ENCODE measurements around the gene C2CD4C.
"Not testable (repeated sequence)": the region's sequence is repeated elsewhere in the genome, so short reads cannot be mapped to it uniquely, and the experiment has no call there.

The C2CD4C gene

DNA sequence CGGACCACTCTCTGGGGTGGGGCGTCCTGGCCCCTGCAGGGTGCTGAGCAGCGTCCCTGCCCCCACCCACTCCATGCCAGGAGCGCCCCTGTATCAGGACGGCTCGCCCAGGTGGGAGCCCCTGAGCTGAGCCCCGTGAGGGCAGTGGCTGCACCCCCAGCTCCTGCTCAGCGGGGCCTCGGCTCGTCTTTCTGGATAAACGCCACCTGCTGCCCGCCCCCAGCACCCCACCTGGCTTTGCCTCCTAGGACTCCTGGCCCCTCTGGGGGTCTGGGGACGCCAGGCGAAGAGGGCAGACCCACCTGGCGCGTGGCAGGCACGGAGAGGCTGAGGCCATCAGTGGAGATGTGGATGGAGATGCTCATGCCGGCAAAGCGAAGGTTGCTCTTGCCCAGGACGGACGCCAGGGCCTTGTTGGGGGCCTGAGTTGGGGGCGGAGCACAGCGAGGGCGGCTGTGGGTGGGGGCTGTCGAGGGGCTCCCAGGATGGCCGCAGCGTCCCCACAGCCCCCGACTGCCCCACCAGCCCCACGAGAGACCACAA, 29.5 kb upstream of the C2CD4C start:
- no peak for DNase-seq

DNA sequence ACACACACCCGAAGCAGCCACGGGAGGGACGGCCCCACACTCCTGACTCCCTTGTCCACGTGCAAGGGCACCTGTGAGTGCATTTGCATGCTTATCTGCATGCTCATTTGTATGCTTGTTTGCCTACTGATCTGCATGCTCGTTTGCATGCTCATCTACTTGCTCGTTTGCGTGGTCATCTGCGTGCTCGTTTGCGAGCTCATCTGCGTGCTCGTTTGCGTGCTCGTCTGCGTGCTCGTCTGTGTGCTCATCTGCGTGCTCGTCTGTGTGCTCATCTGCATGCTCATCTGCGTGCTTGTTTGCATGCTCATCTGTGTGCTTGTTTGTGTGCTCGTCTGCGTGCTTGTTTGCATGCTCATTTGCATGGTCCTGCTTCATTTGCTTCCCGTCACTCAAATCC, 28.1 kb upstream of the C2CD4C start:
- no peak for DNase-seq

DNA sequence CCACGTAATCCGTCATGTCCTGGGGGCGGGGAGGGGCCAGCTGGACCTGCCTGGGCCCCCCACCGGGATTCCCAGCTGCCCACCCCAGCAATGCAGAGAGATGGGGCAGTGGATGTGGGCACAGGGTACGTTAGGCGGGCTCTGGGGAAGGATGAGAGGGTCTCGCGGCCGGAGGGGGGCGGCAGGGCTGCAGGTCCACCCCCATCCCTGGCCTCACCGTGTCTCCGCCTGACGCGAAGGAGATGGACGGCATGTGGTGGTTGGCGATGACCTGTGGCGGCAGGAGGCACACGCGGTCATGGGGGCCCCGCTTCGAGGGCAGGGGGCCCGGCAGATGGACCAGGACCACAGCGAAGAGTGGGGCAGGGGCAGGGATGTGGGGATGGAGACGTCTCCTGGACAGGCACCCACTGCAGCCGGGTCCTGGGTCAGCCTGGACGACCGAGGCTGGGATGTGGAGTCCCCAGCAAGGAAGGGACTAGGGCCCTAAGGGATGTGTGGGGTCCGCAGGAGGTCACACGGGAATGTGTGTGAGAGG, 27.5 kb upstream of the C2CD4C start:
- no peak for DNase-seq

DNA sequence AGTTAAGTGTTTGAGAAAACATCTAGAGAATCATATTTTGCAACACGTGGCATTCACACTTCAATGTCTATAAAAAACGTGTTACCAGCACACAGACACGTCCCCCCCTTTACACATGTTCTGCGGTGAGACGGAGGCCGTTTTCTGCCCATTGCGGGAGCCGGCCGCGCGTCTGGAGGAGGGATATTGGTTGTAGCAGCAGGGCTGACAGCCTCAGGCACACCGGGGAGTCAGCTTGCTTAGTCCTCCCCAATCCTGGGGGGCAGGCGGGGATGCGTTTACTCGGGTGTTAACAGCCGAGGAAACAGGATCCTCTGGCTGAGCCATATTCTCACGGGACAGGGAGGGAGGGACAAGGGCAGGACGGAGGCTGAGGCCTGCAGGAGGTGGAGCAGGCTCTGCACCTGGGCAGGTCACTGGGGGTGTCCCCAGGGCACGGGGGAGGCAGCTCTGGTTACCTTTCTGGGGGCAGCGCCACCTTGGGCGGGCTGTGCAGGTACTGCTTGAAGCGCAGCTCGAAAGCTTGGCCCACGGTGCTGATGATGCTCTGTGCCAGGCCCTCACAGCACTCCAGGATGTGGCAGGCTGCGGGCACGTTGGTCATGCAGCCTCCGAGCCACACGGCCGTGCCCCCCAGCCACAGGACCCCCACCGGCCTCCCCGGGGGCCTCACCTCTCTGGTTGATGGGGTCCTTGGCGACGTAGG, 26.9 kb upstream of the C2CD4C start:
- no peak for DNase-seq

DNA sequence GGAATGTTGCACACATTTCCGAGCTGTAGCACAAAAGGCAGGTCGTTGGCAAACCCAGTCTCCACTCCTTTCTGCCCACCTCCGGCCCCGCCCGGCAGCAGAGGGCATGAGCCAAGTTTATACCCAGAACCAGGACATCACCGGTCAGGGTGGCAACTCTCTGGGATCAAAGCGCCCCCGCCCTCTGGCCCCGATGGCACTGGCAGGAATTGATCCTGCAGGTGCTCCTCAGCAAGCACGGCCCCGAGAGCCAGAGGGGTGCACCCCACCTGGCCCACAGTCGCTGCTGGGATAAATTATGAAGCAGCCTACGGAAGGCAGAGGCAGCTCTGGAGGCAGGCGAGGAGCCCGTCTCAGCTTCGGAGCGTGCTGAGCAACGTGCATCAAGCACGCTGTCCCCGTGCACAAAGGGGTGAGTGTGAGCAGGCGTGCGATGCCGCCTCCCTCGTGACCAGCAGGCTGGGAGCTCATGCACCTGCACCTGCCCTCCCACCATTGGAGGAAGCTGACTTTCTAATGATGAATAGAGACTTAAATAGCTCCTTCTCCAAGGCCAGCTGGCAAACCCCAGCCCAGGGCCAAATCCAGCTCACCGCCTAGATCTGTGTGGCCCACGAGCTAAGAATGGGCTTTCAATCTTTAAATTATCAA, 26.2 kb upstream of the C2CD4C start:
- no peak for DNase-seq

DNA sequence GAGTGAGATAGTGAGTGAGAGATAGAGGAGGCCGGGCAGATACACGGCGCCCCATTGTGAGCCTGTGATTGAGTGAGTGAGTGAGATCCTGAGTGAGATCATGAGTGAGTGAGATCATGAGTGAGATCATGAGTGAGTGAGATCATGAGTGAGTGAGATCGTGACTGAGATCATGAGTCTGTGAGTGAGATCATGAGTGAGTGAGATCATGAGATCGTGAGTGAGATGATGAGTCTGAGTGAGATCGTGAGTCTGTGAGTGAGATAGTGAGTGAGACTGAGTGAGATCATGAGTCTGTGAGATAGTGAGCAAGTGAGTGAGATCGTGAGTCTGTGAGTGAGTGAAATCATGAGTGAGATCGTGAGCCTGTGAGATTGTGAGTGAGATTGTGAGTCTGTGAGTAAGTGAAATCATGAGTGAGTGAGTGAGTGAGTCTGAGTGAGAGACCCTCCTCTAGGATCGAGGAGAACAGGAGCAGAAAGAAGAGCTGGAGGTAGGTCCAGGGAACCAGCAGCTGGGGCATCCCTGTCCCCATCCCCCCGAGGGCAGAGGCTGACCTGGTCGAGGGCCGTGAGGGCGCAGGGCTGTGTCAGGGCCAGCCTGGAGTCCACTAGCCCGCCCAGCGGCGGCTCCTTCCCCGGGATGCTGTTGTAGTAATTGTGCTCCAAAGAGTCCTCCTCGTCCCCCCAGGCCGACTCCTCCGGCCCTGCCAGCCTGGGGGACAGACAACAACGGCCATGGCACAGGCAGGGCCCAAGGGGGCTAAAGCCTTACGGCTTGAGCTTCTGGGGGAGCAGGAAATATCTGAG, 25.4 kb upstream of the C2CD4C start:
- no peak for DNase-seq

DNA sequence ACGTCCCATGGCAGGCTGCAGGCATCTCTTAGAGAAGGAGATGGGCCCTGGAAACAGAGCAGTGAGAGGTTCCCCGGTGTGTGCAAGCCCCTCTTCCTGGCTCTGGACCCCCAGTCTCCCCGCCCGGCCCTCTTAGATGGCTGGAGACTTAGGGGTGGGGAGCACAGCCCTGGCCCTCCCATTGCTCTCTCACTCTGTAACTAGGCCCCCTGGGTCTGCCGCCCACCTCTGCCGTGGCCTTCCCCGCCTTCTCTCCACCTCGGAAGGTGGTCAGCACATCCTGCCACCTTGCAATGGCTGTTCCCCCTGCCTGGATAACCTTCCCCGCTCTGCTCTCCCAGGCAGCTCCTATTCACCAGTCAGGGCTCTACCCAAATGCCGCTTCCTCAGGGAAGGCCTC, 21.8 kb upstream of the C2CD4C start:
- DNase-seq = no peak

DNA sequence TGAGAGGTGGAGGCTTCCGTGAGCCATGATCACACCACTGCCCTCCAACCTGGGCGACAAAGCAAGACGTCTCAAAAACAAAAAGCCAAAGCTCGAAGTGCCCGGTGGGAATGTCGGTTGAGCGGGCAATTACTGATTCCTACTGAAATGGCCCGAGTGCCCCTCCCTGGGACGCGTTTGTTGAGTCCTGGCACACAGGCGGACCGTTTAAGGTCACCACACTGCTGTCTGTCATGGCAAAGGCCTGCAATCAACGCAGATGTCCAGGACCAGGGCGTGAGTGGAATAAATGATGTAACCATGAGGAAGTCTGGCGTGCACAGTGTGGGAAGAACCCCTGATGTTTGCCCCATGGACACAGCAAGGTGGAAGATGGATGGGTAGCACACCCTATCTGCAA, 19.2 kb upstream of the C2CD4C start:
- no peak for DNase-seq

DNA sequence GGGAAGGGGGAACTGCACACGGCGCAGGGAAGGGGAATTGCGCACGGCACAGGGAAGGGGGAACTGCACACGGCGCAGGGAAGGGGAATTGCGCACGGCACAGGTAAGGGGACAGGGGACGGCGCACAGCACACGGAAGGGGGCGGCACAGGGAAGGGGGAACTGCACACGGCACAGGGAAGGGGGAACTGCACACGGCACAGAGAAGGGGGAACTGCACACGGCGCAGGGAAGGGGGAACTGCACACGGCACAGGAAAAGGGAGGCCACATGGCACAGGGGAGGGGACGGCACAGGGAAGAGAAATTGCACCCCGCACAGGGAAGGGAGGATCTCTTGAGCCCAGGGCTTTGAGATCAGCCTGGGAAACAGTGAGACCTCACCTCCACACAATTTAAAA, 18.7 kb upstream of the C2CD4C start:
- not testable (repeated sequence) for DNase-seq

DNA sequence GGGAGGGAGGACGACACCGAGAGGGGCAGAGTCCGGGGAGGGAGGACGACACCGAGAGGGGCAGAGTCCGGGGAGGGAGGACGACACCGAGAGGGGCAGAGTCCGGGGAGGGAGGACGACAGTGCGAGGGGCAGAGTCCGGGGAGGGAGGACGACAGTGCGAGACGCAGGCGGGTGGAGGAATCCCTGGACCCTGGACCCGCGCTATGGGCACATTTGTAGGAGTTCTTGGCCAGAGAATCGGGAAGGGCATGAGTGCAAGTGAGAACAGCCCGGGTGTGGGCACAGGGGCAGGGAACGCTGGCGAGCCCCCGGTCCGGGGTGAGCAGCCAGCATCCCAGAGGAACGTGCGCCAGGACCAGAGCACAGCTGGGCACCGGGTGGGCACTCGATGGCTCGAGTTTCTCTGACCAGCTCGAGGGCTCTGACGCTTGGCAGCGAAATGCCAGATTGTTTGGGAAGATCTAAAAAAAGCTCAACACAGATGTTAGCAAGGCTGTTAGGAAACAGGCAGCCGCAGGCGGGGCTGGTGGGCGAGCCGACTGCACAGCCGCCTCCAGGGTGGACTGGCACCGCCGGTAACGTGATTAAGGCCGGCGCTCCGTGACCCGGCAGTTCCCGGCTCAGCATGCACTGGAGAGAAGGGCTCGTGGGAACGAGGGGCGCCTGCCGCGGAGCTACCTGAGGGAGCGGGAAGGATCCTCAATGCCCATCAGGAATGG, 17.9 kb upstream of the C2CD4C start:
- no peak for DNase-seq

DNA sequence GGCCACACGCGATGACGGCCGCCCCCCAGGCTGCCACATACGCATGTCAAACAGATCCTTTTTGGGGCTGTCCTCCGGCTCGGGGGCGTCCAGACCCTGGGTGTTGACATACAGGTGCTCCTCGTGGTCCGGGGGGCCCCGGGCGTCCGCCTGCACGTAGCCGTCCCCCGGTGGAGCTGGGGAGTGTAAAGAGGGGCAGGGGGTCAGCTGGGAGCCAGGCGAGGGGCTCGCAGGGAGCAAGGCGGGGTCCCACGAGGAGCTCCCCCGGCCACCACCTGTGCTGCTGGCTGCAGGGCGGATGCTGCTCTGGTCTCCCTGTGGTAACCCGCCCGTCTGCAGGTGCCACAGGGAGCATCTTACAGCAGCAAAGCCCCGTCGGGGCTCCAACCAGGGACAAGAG, 16.1 kb upstream of the C2CD4C start:
- no peak for DNase-seq

DNA sequence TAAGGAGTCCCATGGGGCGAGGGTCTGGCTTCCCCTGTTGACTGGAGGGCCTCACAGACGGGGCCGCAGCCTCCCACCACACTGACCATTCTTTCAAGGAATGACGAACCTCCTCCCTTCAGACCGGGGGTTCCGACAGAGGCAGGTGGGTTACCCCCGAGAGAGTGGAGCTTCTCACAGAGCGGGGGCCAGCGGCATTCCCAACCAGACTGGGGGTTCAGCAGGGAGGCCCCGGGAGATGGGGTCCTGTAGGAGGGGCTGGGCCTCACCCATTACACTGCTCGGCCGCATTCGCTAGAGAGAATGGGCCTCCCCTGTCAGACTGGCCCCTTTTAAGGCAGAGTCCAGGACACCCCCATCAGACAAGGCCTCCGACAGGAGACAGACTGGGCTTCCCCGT, 15.6 kb upstream of the C2CD4C start:
- no peak for DNase-seq

DNA sequence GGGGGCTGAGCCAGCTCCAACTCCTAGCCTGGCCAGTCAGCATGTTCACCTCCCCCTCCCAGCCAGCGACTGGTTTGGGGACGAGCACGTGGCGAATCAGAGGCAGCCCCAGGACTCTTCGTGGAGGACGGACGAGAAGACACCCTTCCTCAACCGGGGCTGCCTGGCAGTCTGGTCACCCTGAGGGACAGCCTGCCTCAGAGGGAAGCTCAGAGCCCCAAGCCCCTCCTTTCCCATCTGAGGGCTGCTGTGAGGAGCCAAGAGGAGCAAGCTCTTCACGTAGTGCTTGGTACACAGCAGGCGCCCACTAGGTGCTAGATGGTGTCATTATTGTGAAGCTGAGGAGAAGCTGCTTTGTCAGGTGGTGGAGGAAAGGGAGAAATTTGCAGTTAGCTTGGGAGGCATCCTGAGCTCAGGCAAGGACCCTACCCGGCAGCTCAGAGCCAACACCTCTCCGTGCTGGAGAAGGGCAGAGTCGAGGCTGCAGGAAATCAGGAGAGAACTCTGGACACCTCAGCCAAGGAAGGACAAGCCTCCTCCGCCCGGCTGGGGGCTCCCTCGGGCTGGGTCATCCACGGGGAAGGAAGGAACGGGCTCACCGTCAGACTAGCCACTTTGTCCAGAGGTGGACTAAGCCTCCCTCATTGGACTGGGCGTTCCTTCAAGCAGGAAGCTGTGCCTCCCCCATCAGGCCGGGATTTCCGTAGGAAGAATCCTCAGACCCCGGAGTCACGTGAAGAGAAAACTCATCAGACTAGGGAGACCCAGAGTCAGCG, 14.9 kb upstream of the C2CD4C start:
- DNase-seq = no peak

DNA sequence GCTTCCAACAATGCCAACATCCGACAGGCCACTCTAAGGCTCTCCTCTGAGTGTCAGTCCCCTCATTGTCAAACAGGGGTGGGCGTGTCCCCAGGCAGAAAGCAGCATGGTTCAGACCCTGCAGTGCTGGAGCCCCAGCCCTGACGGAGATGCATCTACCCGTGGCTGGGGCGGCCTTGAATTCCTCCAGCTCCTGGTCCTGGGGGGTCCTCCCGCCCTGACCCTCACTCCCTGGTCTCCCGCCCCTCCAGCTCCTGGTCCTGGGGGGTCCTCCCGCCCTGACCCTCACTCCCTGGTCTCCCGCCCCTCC, 13.9 kb upstream of the C2CD4C start:
- DNase-seq = not testable (repeated sequence)

DNA sequence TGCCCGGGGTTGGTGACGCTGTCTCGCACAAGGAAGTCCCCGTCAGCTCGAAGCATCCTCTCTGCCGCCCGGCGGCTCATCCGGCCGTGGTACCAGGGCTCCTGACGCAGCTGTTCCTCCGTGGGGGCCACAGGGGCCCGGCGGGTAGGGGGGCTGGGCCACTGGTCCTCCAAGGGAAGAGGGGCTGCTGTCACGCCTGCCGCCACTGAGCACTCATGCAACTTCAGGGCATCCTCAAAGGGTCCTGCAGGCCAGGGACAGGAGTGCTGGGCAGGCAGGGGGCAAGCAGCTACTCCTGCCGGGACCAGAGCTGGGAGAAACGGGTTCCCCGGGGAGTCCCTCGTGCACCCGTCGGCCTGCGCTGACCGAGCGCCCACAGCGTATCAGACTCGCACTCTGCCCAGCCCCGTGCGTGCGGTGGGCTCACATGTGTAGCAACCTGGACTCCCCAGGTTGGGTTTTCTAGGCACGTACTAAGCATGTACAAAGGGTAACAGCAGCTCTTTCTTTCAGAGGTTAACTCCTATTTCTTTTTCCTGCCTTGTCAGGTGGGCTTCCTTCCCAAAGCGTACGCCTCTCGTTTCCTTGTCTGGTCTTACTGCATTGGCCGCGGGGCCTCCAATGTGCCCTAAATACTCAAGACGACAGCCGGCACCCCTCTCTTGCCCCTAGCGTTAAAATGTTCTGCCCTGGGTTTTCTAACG, 13.4 kb upstream of the C2CD4C start:
- no peak for DNase-seq

DNA sequence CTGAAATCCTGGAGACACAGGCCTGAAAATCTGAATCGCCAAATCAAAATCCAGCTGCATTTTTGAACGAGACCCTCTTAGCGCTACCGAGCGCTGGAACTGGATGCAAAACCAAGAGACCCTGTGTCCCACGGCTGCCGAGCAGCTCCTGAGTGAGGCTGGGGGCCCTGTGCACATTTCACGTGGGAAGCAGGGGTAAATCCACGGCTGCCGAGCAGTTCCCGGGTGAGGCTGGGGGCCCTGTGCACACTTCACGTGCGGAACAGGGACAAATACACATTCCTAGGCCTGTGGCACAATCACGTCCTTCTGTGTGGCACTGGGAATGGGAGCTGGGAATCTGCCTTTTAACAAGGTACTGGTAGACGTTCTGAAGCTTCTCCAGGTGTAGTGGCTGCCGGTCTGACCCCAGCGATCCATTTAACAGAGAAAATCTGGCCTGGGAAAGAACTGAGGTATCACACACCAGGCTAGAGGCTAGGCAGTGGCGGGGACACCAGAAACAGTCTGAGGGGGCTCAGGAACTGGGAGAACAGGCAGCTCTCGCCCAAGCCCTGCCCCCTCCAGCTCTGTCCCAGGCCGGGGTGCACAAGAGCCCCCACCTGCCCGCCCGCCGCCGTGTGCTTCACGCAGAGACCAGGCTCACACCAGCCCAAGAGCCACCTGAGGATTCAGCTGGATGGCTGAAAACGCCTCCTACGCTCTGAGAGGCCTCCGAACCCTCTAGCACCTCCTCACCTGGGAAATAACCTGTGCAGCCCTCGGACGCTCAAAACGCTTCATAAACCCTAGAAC, 11.0 kb upstream of the C2CD4C start:
- DNase-seq = no peak

DNA sequence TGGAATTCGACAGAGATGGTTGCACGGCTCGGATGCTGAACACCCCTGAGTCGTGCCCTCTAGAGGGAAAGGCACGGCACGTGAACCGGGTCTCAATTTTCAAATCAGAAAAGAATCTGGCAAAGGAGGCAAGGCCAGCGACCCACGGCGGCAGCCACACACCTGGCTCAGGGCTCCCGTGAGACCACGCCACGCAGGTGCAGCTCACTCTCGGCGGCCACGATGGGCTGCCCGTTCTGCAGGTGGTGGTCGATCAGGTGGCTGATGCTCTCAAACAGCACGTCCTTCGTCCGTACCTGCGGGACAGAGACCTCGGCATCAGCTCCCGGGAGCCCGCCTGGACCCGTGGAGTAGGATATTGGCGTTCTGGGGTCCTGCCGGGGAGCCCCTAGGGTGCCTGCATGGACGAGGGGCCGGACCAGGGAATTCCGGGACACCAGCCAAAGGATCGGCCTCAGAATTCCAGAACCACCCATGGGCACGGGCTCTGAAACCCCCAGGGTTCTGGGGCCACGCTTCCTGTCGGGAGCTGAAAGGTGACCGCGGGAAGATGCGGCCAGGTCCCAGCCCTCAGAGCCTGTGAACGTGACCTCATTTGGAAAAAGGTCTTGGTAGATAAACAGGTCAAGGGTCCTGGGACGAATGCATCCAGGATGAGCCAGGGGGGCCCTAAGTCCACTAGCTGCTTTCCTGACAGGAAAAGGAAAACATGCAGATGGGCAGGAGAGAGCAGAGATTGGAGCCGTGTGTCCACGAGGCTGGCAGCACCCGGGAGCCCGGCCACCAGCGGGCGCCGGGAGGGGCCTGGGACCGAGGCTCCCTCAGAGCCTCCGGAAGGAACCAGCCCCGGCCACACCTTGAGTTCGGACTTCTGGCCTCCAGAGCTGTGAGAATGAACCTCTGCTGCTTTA, 10.1 kb upstream of the C2CD4C start:
- no peak for DNase-seq

DNA sequence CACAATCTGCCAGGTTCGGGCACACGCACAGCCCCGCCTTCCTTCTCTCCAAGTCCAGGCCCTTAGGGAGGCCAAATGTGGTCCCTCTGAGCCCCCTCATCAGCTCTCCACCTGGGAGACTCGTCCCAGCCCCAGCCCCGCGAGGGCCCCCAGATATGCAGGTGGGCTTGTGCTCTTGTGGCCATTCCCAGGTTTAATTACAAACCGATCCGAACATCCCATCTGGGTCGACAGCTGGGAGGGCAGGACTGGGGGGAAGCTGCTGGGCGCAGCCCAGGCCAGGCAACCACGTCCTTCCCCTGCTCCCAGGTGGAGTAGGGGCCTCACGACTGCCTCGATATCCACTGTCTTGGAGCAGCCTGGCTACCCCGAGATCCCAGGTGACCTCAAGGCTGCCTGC, 7.5 kb upstream of the C2CD4C start:
- DNase-seq = no peak

DNA sequence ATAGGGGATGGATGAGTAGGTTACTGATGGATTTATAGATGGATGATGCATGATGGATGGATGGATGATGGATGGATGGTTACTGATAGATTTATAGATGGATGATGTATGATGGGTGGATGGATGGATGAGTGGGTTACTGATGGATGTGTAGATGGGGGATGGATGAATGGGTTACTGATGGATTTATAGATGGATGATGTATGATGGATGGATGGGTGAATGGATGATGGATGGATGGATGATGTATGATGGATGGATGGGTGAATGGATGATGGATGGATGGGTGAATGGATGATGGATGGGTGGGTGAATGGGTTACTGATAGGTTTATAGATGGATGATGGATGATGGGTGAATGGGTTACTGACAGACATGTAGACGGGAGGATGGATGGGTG, 6.3 kb upstream of the C2CD4C start:
- no peak for DNase-seq

All from NCI-H446 (cell line).